Endothelial cell (in vitro differentiated cells): ENCODE measurements around the gene ACACA. TPM values are rescaled to one million over a fixed set of nuclear protein-coding genes. Genes with fewer than 3 reads are reported as not detected.

Experiments used
- DNase-seq: peaks from one replicate; pipeline ENCODE4 v3.0.0; 2021; ENCODE audit warnings: low spot score
- H3K27ac Mint-ChIP-seq: one replicate; pipeline ENCODE4 v1.8.0; 2021; ENCODE audit warnings: mixed read lengths, inconsistent platforms; ENCODE audit not compliant: unreplicated experiment
- H3K27me3 Mint-ChIP-seq: one replicate; pipeline ENCODE4 v1.8.0; 2021; ENCODE audit warnings: mild to moderate bottlenecking, moderate library complexity, mixed read lengths, inconsistent platforms; ENCODE audit not compliant: unreplicated experiment
- H3K36me3 Mint-ChIP-seq: one replicate; pipeline ENCODE4 v1.8.0; 2021; ENCODE audit warnings: mild to moderate bottlenecking, low read depth, mixed read lengths, inconsistent platforms; ENCODE audit not compliant: unreplicated experiment
- H3K4me1 Mint-ChIP-seq: one replicate; pipeline ENCODE4 v1.8.0; 2021; ENCODE audit warnings: mild to moderate bottlenecking, mixed read lengths, inconsistent platforms; ENCODE audit not compliant: unreplicated experiment
- H3K4me3 Mint-ChIP-seq: one replicate; pipeline ENCODE4 v1.8.0; 2021; ENCODE audit warnings: mild to moderate bottlenecking, mixed read lengths, inconsistent platforms; ENCODE audit not compliant: unreplicated experiment
- H3K9me3 Mint-ChIP-seq: one replicate; pipeline ENCODE4 v1.8.0; 2021; ENCODE audit warnings: mixed read lengths, inconsistent platforms; ENCODE audit not compliant: unreplicated experiment
- total RNA-seq: library from RNA; stranded (reverse); fragmentation: NEBNext Ultra II Directional; extraction: Animal tissue kit (Norgen Biotek cat#: 25700); gene quantifications from one replicate; pipeline ENCODE4 v1.2.1, GENCODE V29; 2021; ENCODE audit not compliant: unreplicated experiment
- TF ChIP-seq, protein P1 (sequence below): fragments of 200-600 bp; sonication (generic); IDR thresholded peaks from one replicate; pipeline ENCODE4 v1.5.0; 2021; ENCODE audit warnings: antibody characterized with exemption; ENCODE audit not compliant: unreplicated experiment

ACACA gene
- total RNA-seq, 1 donor from 2014 or later: 91.5 TPM

DNA sequence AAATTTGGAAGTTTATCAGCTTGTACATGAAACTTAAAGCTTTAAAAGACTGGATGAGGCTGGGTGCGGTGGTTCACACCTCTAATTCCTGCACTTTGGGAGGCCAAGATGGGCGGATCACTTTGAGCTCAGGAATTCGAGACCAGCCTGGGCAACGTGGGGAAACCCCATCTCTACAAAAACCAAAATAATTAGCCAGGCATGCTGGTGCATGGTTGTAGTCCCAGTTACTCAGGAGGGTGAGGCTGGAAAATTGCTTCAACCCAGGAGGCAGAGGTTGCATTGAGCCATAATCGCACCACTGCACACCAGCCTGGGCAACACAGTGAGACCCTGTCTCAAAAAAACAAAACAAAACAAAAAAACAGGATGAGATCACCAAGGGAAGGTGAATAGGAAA is 248.3 kb downstream of the ACACA start:
- Mint-ChIP-seq H3K9me3 (no peaks in the 10 kb centered on the region), H3K4me3 (no peak overlapping the region), H3K27ac (no peak overlapping the region), H3K36me3 (peaks cover 21% of the 10 kb centered on the region), H3K27me3 (no peaks in the 10 kb centered on the region), H3K4me1 (peaks cover 7% of the 10 kb centered on the region)
- TF ChIP-seq, protein P1, sequence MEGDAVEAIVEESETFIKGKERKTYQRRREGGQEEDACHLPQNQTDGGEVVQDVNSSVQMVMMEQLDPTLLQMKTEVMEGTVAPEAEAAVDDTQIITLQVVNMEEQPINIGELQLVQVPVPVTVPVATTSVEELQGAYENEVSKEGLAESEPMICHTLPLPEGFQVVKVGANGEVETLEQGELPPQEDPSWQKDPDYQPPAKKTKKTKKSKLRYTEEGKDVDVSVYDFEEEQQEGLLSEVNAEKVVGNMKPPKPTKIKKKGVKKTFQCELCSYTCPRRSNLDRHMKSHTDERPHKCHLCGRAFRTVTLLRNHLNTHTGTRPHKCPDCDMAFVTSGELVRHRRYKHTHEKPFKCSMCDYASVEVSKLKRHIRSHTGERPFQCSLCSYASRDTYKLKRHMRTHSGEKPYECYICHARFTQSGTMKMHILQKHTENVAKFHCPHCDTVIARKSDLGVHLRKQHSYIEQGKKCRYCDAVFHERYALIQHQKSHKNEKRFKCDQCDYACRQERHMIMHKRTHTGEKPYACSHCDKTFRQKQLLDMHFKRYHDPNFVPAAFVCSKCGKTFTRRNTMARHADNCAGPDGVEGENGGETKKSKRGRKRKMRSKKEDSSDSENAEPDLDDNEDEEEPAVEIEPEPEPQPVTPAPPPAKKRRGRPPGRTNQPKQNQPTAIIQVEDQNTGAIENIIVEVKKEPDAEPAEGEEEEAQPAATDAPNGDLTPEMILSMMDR: no peak
- DNase-seq: no peak

GRCh38 chr17:37148156-37148555 is 258.5 kb downstream of the ACACA start:
- Mint-ChIP-seq H3K4me3 (no peak overlapping the region), H3K36me3 (peaks cover 9% of the 10 kb centered on the region), H3K9me3 (no peaks in the 10 kb centered on the region), H3K4me1 (peaks cover 12% of the 10 kb centered on the region), H3K27me3 (no peaks in the 10 kb centered on the region), H3K27ac (no peak overlapping the region)
- no peak for DNase-seq
- TF ChIP-seq, protein P1: no peak

- peaks cover 12% of the 10 kb centered on the region for H3K4me1 Mint-ChIP-seq
- no peaks in the 10 kb centered on the region for H3K27me3 Mint-ChIP-seq
- H3K27ac Mint-ChIP-seq: peak overlapping the region; percentile 91
- peaks cover 8% of the 10 kb centered on the region for H3K36me3 Mint-ChIP-seq
- no peaks in the 10 kb centered on the region for H3K9me3 Mint-ChIP-seq
- TF ChIP-seq, protein P1: no peak
- DNase-seq: no peak
- peak overlapping the region; percentile 18 for H3K4me3 Mint-ChIP-seq
Measured at GRCh38 chr17:37147301-37147812, 259.3 kb downstream of the ACACA start.

DNA sequence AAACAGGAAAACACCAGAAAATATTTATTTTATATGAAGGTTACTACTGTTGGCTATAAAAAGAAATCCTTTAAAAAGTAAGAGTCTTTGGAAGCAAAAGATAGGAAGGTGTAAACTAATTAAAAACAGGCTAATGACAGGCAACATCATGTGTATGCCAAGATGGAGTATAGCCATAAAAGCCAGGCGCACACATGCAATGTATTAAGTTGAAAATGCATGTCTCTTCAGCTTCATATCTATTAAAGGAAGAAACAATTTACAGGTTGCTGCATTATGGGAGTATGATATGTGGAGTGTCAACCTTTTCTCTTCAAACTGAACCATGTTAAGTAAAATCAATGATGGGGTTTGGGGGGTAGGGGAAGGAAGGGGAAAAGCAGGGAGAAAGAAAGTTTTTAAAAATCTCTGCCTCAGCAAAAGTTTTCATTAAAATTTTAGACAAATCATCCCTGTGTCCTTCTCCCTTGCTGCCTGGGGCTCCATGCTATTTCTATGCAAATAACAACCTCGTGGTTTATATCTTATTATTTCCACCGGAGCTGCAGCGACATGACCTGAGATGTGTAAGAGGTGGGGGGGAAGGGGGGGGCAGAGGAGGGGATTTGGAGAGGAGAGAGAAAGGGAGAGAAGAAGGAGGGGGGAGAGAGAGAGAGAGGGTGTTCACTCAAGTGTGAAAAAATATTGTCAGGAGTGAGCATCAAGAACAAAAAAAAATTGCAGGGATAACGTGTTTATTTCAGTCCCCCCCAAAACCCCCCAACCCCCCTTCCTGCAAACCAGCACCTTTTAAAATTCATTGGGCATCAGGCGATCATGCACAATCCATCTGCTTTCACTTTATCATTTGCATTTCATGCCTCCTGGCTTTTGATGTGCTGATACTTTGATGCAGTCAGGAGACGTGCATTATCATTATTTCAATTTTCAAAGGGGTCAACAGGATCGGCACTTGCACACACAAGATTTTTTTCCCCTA is 260.3 kb downstream of the ACACA start:
- no peak overlapping the region for H3K4me3 Mint-ChIP-seq
- TF ChIP-seq, protein P1: no peak
- H3K27me3 Mint-ChIP-seq: no peaks in the 10 kb centered on the region
- no peak for DNase-seq
- peaks cover 12% of the 10 kb centered on the region for H3K4me1 Mint-ChIP-seq
- no peaks in the 10 kb centered on the region for H3K9me3 Mint-ChIP-seq
- no peak overlapping the region for H3K27ac Mint-ChIP-seq
- H3K36me3 Mint-ChIP-seq: peaks cover 4% of the 10 kb centered on the region
